IMR-90 (cell line): ENCODE data around the gene LDLRAD3. TPM values are rescaled to one million over a fixed set of nuclear protein-coding genes. Genes with fewer than 3 reads are reported as not detected.

Source experiments
- ATAC-seq: fragments of 200-7000 bp; cut with Tn5 transposase; 2 replicates; pipeline ENCODE4 v1.9.1; 2020; ENCODE audit warnings: low read depth, mild to moderate bottlenecking, moderate library complexity
- BruUV-seq: library from RNA; stranded (reverse); fragments of 400-500 nt; replicated peaks from 2 replicates; lab custom pipeline; 2021; lab: Mats Ljungman, UMichigan
- CTCF ChIA-PET: fragments of 300-600 bp; formaldehyde crosslinking; extraction: SDS; loops from one replicate; lab custom pipeline; 2021; ENCODE audit warnings: antibody characterized with exemption; lab: Yijun Ruan, JAX
- POLR2A ChIA-PET: fragments of 300-600 bp; sonication (Branson Sonifier 250); formaldehyde crosslinking; loops from one replicate; lab custom pipeline; 2022; ENCODE audit warnings: antibody characterized with exemption; ENCODE audit not compliant: unreplicated experiment; lab: Charles Lee
- DNase-seq: peaks from one replicate; pipeline ENCODE4 v3.0.0; 2013
- H2AFZ ChIP-seq: replicated peaks from 2 replicates; pipeline ENCODE3; 2013; ENCODE audit warnings: low read length, mild to moderate bottlenecking; ENCODE audit not compliant: poor library complexity
- H2AK5ac ChIP-seq: 2 replicates; pipeline ENCODE4 v1.6.1; 2013; ENCODE audit warnings: low read depth, low read length, inconsistent platforms
- H2AK9ac ChIP-seq: replicated peaks from 2 replicates; pipeline ENCODE3; 2013; ENCODE audit warnings: mild to moderate bottlenecking, low read depth, low read length, moderate library complexity; ENCODE audit not compliant: poor library complexity
- H2BK120ac ChIP-seq: 2 replicates; pipeline ENCODE4 v1.6.1; 2013; ENCODE audit warnings: low read depth, low read length, inconsistent platforms
- H2BK15ac ChIP-seq: 3 replicates; pipeline ENCODE4 v1.6.1; 2013; ENCODE audit warnings: low read depth, low read length, inconsistent platforms
- H2BK20ac ChIP-seq: 2 replicates; pipeline ENCODE4 v1.6.1; 2013; ENCODE audit warnings: low read depth, mild to moderate bottlenecking, inconsistent platforms, low read length, moderate library complexity
- H2BK5ac ChIP-seq: 2 replicates; pipeline ENCODE4 v1.6.1; 2013; ENCODE audit warnings: mild to moderate bottlenecking, low read depth, low read length, inconsistent platforms; ENCODE audit not compliant: poor library complexity, severe bottlenecking
- H3K14ac ChIP-seq: replicated peaks from 2 replicates; pipeline ENCODE4 v1.6.1; 2013; ENCODE audit warnings: low read depth, low read length, inconsistent platforms
- H3K18ac ChIP-seq: 2 replicates; pipeline ENCODE4 v1.6.1; 2013; ENCODE audit warnings: low read depth, low read length, control low read depth
- H3K23ac ChIP-seq: 2 replicates; pipeline ENCODE4 v1.6.1; 2013; ENCODE audit warnings: low read depth, low read length, inconsistent platforms
- H3K27ac ChIP-seq: 2 replicates; pipeline ENCODE4 v1.5.1; 2013; ENCODE audit warnings: mild to moderate bottlenecking, control low read depth, low read length; ENCODE audit not compliant: insufficient read depth
- H3K27me3 ChIP-seq: 2 replicates; pipeline ENCODE4 v1.6.1; 2013; ENCODE audit warnings: low read length; ENCODE audit not compliant: control insufficient read depth, insufficient read depth
- H3K36me3 ChIP-seq: 2 replicates; pipeline ENCODE4 v1.6.1; 2013; ENCODE audit warnings: low read length, mixed read lengths; ENCODE audit not compliant: control insufficient read depth, insufficient read depth
- H3K4ac ChIP-seq: 2 replicates; pipeline ENCODE4 v1.6.1; 2013; ENCODE audit warnings: low read depth, low read length, inconsistent platforms
- H3K4me1 ChIP-seq: 2 replicates; pipeline ENCODE4 v1.6.1; 2013; ENCODE audit warnings: low read length, mixed read lengths; ENCODE audit not compliant: control insufficient read depth, insufficient read depth
- H3K4me2 ChIP-seq: 2 replicates; pipeline ENCODE4 v1.6.1; 2013; ENCODE audit warnings: low read depth, mild to moderate bottlenecking, control low read depth, low read length, moderate library complexity
- H3K4me3 ChIP-seq: 2 replicates; pipeline ENCODE4 v1.5.1; 2013; ENCODE audit warnings: low read depth, mild to moderate bottlenecking, control low read depth, low read length, moderate library complexity; ENCODE audit not compliant: insufficient read depth
- H3K56ac ChIP-seq: 2 replicates; pipeline ENCODE4 v1.6.1; 2013; ENCODE audit warnings: low read length, inconsistent platforms; ENCODE audit not compliant: insufficient read depth; ENCODE audit errors: extremely low read depth
- H3K79me1 ChIP-seq, 2 experiments: 2 replicates each; pipeline ENCODE4 v1.6.1; 2013; ENCODE audit warnings: low read length in 2 of 2, inconsistent platforms in 1 of 2, low read depth in 1 of 2
- H3K9ac ChIP-seq: 2 replicates; pipeline ENCODE4 v1.6.1; 2013; ENCODE audit warnings: low read depth, low read length, control low read depth
- H3K9me1 ChIP-seq: 2 replicates; pipeline ENCODE4 v1.6.1; 2013; ENCODE audit warnings: low read length, inconsistent platforms; ENCODE audit not compliant: insufficient read depth
- H3K9me3 ChIP-seq: 2 replicates; pipeline ENCODE4 v1.6.1; 2013; ENCODE audit warnings: low read length; ENCODE audit not compliant: control insufficient read depth, insufficient read depth
- H4K20me1 ChIP-seq: 2 replicates; pipeline ENCODE4 v1.6.1; 2013; ENCODE audit warnings: low read length, inconsistent platforms; ENCODE audit not compliant: insufficient read depth
- H4K5ac ChIP-seq: 2 replicates; pipeline ENCODE4 v1.6.1; 2013; ENCODE audit warnings: mild to moderate bottlenecking, low read depth, low read length, control low read depth
- H4K8ac ChIP-seq, 2 experiments: 2 replicates each; pipeline ENCODE4 v1.6.1; 2013; ENCODE audit warnings: low read depth in 2 of 2, low read length in 2 of 2, control low read depth in 1 of 2, inconsistent platforms in 1 of 2
- H4K91ac ChIP-seq: 2 replicates; pipeline ENCODE4 v1.6.1; 2013; ENCODE audit warnings: low read depth, low read length, inconsistent platforms; ENCODE audit not compliant: insufficient read depth
- BHLHE40 ChIP-seq: fragments of 150-350 bp; IDR thresholded peaks from 2 replicates; pipeline ENCODE4 v1.6.1; 2016; ENCODE audit warnings: mild to moderate bottlenecking, low read depth, low read length
- CHD1 ChIP-seq: IDR thresholded peaks from 2 replicates; pipeline ENCODE4 v1.6.1; 2012; ENCODE audit warnings: low read depth, low read length, improper control_type of control experiment
- FOS ChIP-seq: fragments of 150-350 bp; IDR thresholded peaks from 2 replicates; pipeline ENCODE4 v1.6.1; 2016; ENCODE audit warnings: low read depth, low read length
- MAFK ChIP-seq: IDR thresholded peaks from 2 replicates; pipeline ENCODE4 v1.6.1; 2012; ENCODE audit warnings: low read depth, low read length, improper control_type of control experiment
- MAZ ChIP-seq: IDR thresholded peaks from 2 replicates; pipeline ENCODE4 v1.6.1; 2012; ENCODE audit warnings: low read depth, mild to moderate bottlenecking, low read length, improper control_type of control experiment, moderate library complexity, borderline replicate concordance
- MXI1 ChIP-seq: IDR thresholded peaks from 2 replicates; pipeline ENCODE4 v1.6.1; 2012; ENCODE audit warnings: low read depth, mild to moderate bottlenecking, low read length, moderate library complexity, borderline replicate concordance
- POLR2A ChIP-seq: IDR thresholded peaks from 2 replicates; pipeline ENCODE4 v1.6.1; 2012; ENCODE audit warnings: mild to moderate bottlenecking, low read depth, low read length
- RAD21 ChIP-seq: IDR thresholded peaks from 2 replicates; pipeline ENCODE4 v1.6.1; 2012; ENCODE audit warnings: low read length, improper control_type of control experiment
- RCOR1 ChIP-seq: IDR thresholded peaks from 2 replicates; pipeline ENCODE4 v1.6.1; 2012; ENCODE audit warnings: mild to moderate bottlenecking, low read length, improper control_type of control experiment; ENCODE audit not compliant: insufficient replicate concordance
- RFX5 ChIP-seq: IDR thresholded peaks from 2 replicates; pipeline ENCODE4 v1.8.0; 2012; ENCODE audit warnings: low read depth, mild to moderate bottlenecking, low read length, moderate library complexity
- SMC3 ChIP-seq: fragments of 150-350 bp; IDR thresholded peaks from 2 replicates; pipeline ENCODE4 v1.6.1; 2016; ENCODE audit warnings: low read depth, mild to moderate bottlenecking, antibody characterized with exemption, low read length, moderate library complexity
- WGBS, 2 experiments: methylation state at CpG; one replicate each; pipeline versions ENCODE4 v1.1.5 to v1.1.7; 2013; ENCODE audit warnings: missing lambda C conversion rate in 2 of 2; ENCODE audit not compliant: insufficient read length in 1 of 2; ENCODE audit errors: extremely low coverage in 2 of 2; 5-methylcytosine and 5-hydroxymethylcytosine counted together
- dilution Hi-C: fragments of 300-500 bp; cut with HindIII; formaldehyde crosslinking; loops from one replicate; pipeline ENCODE4 v1.14.3; 2018; ENCODE audit warnings: low sequenced_read_pairs; ENCODE audit not compliant: unreplicated experiment
- in situ Hi-C: fragments of 300-500 bp; cut with MboI; formaldehyde crosslinking; loops from 3 replicates; pipeline ENCODE4 v1.14.3; 2019; ENCODE audit warnings: low sequenced_read_pairs, inconsistent platforms, mixed read lengths
- intact Hi-C: fragments of 100-400 bp; cut with micrococcal nuclease; formaldehyde crosslinking; loops from 2 replicates; pipeline ENCODE4 v1.10.0; 2022
- polyA plus RNA-seq, 3 experiments: library from polyadenylated mRNA; depleted of rRNA; stranded (reverse); fragments of >200 nt; gene quantifications; 2 replicates each; pipeline ENCODE4 v1.2.3, GENCODE V29; 2012; ENCODE audit warnings: low replicate concordance in 1 of 3
- total RNA-seq: library from RNA; depleted of rRNA; stranded (reverse); fragments of >200 nt; gene quantifications from 2 replicates; pipeline ENCODE4 v1.2.3, GENCODE V29; 2012
- TF ChIP-seq, protein P1 (sequence below): fragments of 150-350 bp; IDR thresholded peaks from 2 replicates; pipeline ENCODE4 v1.6.1; 2016; ENCODE audit warnings: low read depth, mild to moderate bottlenecking, low read length, moderate library complexity, borderline replicate concordance
- TF ChIP-seq, protein P2 (sequence below): fragments of 150-350 bp; IDR thresholded peaks from 2 replicates; pipeline ENCODE4 v1.6.1; 2017; ENCODE audit warnings: mild to moderate bottlenecking, antibody characterized with exemption, low read length, low read depth
- TF ChIP-seq, protein P3 (sequence below): conservative IDR thresholded peaks from 2 replicates; pipeline ENCODE4 v1.5.1; 2012; ENCODE audit warnings: mild to moderate bottlenecking, low read depth, low read length, improper control_type of control experiment

LDLRAD3 gene
- total and polyA plus RNA-seq, 2 of the 4 experiments (the other 2 are of a cell fraction) = 2.7 to 6.4 TPM

DNA sequence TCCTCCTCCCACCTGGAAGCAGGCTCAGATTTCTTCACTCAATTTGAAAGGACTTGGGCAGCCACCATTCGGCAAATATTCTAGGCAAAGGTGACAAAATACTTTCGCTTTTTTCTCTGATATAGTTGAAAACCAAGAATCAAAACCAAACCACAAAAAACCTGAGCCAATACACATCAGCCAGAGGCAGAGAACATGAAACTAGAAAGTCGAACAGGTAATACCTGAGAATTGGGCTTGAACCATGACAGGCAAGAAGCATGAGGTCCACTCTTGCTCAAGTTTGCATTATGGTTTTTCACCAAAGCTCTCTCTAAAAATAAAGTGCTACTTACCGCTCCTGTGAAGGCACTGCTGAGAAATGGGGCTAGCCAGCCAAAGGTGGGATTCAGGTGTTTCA is 26.2 kb upstream of the LDLRAD3 start:
- Histone ChIP-seq H3K14ac (no peak overlapping the region), H2AFZ (no peak overlapping the region), H3K36me3 (no peaks in the 10 kb centered on the region), H3K27ac (no peak overlapping the region), H4K5ac (no peak overlapping the region), H3K4me2 (no peak overlapping the region), H4K8ac (no peak overlapping the region), H2BK120ac (no peak overlapping the region), H4K20me1 (no peaks in the 10 kb centered on the region), H2BK15ac (no peak overlapping the region), H3K4ac (no peak overlapping the region), H3K4me1 (no peaks in the 10 kb centered on the region), H3K27me3 (peaks cover 17% of the 10 kb centered on the region), H3K4me3 (no peak overlapping the region), H3K79me1 (no peaks in the 10 kb centered on the region), H2AK5ac (no peak overlapping the region), H3K18ac (no peak overlapping the region), H2AK9ac (no peak overlapping the region), H3K23ac (no peak overlapping the region), H3K9me3 (no peaks in the 10 kb centered on the region), H3K9ac (no peak overlapping the region), H3K9me1 (no peaks in the 10 kb centered on the region), H4K91ac (no peak overlapping the region), H3K56ac (no peak overlapping the region), H2BK5ac (no peak overlapping the region), H2BK20ac (no peak overlapping the region)
- ChIA-PET POLR2A (no interaction called here), CTCF (no interaction called here)
- BruUV-seq = no TSS peak
- TF ChIP-seq SMC3 (no peak), BHLHE40 (no peak), RFX5 (no peak), MAZ (no peak), FOS (no peak), POLR2A (no peak), MXI1 (no peak), RAD21 (no peak), MAFK (no peak), CHD1 (no peak), RCOR1 (no peak)
- TF ChIP-seq, protein P1, sequence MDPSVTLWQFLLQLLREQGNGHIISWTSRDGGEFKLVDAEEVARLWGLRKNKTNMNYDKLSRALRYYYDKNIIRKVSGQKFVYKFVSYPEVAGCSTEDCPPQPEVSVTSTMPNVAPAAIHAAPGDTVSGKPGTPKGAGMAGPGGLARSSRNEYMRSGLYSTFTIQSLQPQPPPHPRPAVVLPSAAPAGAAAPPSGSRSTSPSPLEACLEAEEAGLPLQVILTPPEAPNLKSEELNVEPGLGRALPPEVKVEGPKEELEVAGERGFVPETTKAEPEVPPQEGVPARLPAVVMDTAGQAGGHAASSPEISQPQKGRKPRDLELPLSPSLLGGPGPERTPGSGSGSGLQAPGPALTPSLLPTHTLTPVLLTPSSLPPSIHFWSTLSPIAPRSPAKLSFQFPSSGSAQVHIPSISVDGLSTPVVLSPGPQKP = no peak
- TF ChIP-seq, protein P2, sequence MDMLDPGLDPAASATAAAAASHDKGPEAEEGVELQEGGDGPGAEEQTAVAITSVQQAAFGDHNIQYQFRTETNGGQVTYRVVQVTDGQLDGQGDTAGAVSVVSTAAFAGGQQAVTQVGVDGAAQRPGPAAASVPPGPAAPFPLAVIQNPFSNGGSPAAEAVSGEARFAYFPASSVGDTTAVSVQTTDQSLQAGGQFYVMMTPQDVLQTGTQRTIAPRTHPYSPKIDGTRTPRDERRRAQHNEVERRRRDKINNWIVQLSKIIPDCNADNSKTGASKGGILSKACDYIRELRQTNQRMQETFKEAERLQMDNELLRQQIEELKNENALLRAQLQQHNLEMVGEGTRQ = no peak
- TF ChIP-seq, protein P3, sequence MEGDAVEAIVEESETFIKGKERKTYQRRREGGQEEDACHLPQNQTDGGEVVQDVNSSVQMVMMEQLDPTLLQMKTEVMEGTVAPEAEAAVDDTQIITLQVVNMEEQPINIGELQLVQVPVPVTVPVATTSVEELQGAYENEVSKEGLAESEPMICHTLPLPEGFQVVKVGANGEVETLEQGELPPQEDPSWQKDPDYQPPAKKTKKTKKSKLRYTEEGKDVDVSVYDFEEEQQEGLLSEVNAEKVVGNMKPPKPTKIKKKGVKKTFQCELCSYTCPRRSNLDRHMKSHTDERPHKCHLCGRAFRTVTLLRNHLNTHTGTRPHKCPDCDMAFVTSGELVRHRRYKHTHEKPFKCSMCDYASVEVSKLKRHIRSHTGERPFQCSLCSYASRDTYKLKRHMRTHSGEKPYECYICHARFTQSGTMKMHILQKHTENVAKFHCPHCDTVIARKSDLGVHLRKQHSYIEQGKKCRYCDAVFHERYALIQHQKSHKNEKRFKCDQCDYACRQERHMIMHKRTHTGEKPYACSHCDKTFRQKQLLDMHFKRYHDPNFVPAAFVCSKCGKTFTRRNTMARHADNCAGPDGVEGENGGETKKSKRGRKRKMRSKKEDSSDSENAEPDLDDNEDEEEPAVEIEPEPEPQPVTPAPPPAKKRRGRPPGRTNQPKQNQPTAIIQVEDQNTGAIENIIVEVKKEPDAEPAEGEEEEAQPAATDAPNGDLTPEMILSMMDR = no peak
- dilution Hi-C loops = no loop called here
- no peak for ATAC-seq
- in situ Hi-C loops = no loop called here
- intact Hi-C loops = no loop called here
- no CpG with 5 or more reads among the region's 4 CpGs for WGBS, 2 experiments
- DNase-seq = no peak
